GM21526 (cell line): ENCODE measurements around the gene ARRB1.
A peak's percentile ranks its signal among the peaks of the same experiment; 100 is the strongest.
"Not testable (repeated sequence)": the region's sequence is repeated elsewhere in the genome, so short reads cannot be mapped to it uniquely, and the experiment has no call there.

Experiments
- ATAC-seq: cut with Tn5 transposase; IDR thresholded peaks from one replicate; pipeline ENCODE4 v1.9.1; 2021; ENCODE audit warnings: moderate library complexity; ENCODE audit not compliant: unreplicated experiment, low FRiP score

Gene ARRB1

GRCh38 chr11:75351541-75351790 is at the start of gene ARRB1:
Gene ARRB1 (minus strand): TSS chr11:75351661. CDS start chr11:75351607, 54 bp downstream.
- ATAC-seq, result no peak

DNA sequence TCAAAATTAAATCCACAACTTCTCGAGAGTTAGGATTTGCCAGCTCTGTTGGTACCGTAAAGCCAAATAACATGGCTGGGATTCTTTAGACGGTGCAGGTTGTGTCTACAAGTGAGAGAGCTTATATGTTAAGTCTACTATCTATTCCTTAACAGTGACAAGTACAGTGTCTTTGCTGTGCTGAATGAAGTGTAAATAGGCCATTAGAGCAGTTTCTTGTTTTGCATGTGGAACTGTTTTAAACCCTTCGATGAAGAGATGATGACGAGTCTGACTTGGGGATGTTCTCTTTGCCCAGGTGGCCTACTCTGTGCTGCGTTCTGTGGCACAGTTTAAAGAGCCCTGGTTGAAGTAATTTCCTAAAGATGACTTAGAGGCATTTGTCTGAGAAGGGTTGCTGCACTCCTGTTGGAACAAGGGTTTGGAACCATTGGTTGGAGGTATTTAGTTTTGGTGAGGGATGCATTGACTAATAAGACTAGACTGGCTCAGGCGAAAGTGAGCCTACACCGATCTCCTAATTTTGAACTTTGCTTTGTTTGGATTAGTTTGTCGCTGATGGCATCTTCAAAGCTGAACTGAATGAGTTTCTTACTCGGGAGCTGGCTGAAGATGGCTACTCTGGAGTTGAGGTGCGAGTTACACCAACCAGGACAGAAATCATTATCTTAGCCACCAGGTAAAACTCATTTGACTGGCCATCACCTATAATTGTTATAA is 48.8 kb upstream of the ARRB1 start:
- no peak for ATAC-seq

GRCh38 chr11:75399344-75400145 is 48.1 kb upstream of the ARRB1 start, which contains the start of gene RPS3:
Gene RPS3 (plus strand): TSS chr11:75399518. CDS start chr11:75399548, 30 bp downstream.
- ATAC-seq, result peak; percentile 81

GRCh38 chr11:75398906-75399305 is 47.4 kb upstream of the ARRB1 start:
- no peak for ATAC-seq

DNA sequence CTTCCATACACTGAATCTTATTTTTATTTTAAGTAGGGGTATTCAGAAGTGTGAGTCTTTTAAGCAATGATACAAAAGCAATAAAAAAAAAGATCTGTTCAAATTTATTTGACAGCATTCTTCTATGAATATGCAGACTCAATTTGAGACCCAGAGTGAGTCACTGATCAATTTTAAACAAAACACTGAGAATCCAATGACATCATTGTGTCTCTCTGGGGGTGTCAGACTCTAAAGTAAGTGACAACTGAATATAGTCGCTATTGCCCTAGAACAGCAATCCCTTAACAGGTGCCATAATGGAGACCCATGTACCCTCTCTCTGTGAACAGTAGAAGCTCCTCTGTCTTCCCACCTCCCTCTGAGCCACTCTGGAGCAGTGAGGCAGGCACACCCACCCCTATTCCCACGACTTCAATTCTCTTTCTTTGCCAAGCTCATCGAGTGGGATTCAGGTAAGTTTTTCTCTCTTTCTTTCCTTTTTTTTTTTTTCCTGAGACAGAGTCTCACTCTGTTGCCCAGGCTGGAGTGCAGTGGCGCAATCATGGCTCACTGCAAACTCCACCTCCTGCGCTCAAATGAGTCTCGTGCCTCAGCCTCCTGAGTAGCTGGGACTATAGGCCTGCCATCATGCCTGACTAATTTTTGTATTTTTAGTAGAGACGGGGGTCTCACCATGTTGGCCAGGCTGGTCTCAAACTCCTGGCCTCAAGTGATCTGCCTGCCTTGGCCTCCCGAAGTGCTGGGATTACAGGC is 42.8 kb upstream of the ARRB1 start:
- ATAC-seq, result no peak

DNA sequence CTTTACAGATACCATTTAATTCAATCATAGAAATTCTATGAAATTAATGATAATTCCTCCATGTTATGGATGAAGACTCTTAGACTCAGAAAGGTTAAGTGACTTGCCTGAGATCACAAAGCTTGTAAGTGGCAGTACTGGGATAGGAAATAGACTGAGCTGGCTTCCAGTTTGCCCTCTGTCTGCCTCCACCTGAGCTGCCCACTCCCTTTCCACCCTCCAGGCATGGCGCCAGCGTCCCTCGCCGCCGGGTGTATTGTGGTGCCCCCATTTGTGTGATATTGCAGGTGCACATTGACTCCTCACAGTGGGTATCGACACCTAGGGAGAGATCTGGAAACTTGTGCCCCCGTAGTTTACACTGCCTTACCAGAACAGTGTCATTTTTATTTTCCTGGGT is 38.5 kb upstream of the ARRB1 start:
- ATAC-seq, result no peak

DNA sequence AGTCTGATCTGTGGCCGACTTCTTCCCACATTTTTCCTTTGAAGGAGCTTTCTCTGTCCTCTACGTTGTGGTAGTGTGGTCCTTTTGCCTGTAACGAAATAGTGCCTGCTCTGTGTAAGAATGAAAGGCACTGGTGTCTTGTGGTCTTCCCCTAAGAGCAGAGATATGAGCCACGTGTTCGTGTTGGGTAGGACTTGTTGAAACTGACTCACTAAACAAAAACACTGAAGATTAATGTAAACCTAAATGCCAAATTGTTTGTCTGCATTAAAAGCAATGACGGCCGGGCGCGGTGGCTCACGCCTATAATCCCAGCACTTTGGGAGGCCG is 37.8 kb upstream of the ARRB1 start:
- no peak for ATAC-seq

GRCh38 chr11:75388386-75389275 is 37.2 kb upstream of the ARRB1 start:
- no peak for ATAC-seq

- no peak for ATAC-seq
Observed at GRCh38 chr11:75387736-75388294, 36.4 kb upstream of the ARRB1 start.

DNA sequence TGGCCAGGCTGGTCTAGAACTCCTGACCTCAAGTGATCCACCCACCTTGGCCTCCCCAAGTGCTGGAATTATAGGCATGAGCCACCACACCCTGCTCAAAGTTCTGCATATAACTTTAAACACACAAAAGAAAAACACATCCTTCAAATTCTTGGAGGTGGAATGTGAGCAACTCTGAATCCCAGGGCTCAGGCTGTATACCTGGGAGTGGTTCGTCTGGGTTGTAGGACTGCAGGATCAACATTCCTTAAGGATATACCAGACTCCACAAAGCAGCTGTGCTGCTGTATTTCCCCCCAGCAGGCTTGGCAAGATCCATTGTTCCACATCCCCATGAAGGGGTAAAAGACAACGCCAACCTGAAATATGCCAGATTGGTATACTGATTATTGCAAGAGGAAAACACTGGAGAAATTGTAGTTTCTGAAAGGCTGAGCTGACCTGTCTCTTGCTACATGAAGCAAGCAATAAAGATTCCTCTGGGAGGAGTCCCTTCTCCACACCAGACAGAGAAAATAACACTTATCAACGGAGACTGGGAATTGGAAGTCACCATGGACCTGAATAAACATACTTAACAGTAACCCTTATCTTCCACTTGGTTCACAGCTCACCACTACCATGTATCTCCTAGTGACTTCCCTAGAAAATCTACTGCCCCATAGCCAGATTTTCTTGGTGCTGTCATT is 35.6 kb upstream of the ARRB1 start:
- no peak for ATAC-seq

DNA sequence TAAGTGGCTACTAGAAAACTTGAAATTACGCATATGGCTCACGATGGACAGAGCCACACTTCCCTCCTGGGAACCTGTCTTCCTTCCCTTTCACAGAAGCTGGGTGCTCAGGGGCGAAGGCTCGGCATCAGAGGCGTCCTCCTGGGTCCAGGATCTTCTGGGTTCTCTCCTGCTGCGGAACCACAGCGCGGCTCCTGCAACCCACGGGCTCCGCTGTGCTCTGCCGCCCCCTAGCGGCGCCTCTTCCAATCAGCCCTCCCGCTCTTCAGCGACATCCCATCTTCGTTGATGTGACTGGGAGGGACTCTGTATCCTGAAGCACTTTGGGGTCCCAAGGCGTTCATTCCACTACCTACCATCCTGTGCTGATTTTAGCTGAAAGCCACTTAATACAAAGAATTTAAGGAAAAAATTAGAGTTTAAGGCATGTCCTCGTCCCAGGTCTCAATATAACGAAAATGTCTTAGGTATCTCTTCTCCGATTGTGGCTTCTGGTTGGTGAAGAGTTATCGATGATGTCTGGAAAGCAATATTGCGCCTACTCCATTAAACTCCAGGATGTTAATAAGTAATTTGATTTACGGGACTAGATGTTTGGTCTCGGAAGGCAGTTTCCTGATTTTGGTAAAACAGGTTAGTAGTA is 33.1 kb upstream of the ARRB1 start:
- no peak for ATAC-seq

DNA sequence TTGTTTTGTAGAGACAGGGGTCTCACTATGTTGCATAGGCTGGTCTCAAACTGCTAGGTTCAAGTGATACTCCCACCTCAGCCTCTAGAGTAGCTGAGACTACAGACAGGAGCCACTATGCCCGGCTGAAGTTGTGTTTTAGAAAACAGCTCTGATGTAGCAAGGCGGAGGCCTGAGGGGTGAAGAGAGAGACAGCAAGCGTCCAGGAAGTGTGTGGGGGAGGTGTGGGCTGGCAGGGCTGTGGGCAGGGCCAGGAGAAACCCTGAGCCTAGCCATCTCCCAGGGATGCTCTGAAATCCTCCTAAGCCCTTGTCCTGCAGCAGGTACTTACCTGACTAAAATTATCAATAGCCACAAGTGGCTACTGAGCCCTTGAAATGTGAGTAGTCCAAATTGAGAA is 31.8 kb upstream of the ARRB1 start:
- no peak for ATAC-seq

GRCh38 chr11:75380716-75381420 is 29.4 kb upstream of the ARRB1 start:
- ATAC-seq, result no peak

DNA sequence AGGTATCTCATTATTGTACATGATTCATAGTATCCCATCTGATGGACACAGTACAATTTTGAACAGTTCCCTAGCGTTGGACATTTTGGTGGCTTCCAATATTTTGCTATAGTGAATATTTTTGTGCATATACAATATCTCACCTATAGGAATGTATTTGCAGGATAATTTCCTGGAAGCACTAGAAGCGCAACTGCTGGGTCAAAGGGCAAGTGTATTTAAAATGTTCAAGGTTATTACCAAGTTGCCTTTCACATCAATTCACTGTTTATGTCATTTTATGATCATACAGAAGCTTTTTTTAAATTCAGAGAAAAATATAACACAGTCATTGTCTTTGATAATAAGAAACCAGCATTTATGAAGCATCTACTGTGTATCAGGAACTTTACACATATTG is 28.8 kb upstream of the ARRB1 start:
- no peak for ATAC-seq

- not testable (repeated sequence) for ATAC-seq
Observed at GRCh38 chr11:75378776-75379175, 27.3 kb upstream of the ARRB1 start.

- ATAC-seq, result no peak
Observed at GRCh38 chr11:75376175-75376574, 24.7 kb upstream of the ARRB1 start.

DNA sequence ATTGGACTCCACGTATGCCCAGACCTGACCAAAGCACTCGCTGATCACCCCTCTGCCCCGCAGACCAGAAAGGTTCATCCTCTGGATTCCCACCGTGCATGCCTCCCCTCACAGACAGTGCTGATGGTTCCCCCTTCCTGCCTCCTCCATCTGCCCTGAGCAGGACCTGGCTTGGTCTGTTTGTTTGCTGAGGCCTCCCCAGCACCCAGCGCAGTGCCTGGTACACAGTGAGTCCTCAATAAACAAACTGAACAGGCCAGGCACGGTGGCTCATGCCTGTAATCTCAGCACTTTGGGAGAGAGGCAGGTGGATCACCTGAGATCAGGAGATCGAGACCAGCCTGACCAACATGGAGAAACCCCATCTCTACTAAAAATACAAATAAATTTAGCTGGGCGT is 24.2 kb upstream of the ARRB1 start:
- no peak for ATAC-seq

GRCh38 chr11:75374646-75375045 is 23.2 kb upstream of the ARRB1 start:
- ATAC-seq, result no peak

- no peak for ATAC-seq
Observed at GRCh38 chr11:75373201-75373600, 21.7 kb upstream of the ARRB1 start.
